IMR-90 (cell line): ENCODE results near the gene ELFN1.

Experiments used
- CEBPB ChIP-seq: IDR thresholded peaks from 2 replicates; pipeline ENCODE4 v1.6.1; 2012; ENCODE audit warnings: low read depth, low read length, improper control_type of control experiment
- CTCF ChIP-seq: conservative IDR thresholded peaks from 2 replicates; pipeline ENCODE4 v1.5.1; 2012; ENCODE audit warnings: mild to moderate bottlenecking, low read depth, low read length, improper control_type of control experiment
- ELK1 ChIP-seq: fragments of 150-350 bp; IDR thresholded peaks from 2 replicates; pipeline ENCODE4 v1.6.1; 2016; ENCODE audit warnings: low read depth, mild to moderate bottlenecking, low read length, moderate library complexity, borderline replicate concordance
- MAZ ChIP-seq: IDR thresholded peaks from 2 replicates; pipeline ENCODE4 v1.6.1; 2012; ENCODE audit warnings: low read depth, mild to moderate bottlenecking, low read length, improper control_type of control experiment, moderate library complexity, borderline replicate concordance
- MXI1 ChIP-seq: IDR thresholded peaks from 2 replicates; pipeline ENCODE4 v1.6.1; 2012; ENCODE audit warnings: low read depth, mild to moderate bottlenecking, low read length, moderate library complexity, borderline replicate concordance
- NFE2L2 ChIP-seq: fragments of 150-350 bp; IDR thresholded peaks from 2 replicates; pipeline ENCODE4 v1.6.1; 2016; ENCODE audit warnings: low read depth, mild to moderate bottlenecking, low read length
- POLR2A ChIP-seq: IDR thresholded peaks from 2 replicates; pipeline ENCODE4 v1.6.1; 2012; ENCODE audit warnings: mild to moderate bottlenecking, low read depth, low read length
- RAD21 ChIP-seq: IDR thresholded peaks from 2 replicates; pipeline ENCODE4 v1.6.1; 2012; ENCODE audit warnings: low read length, improper control_type of control experiment
- RCOR1 ChIP-seq: IDR thresholded peaks from 2 replicates; pipeline ENCODE4 v1.6.1; 2012; ENCODE audit warnings: mild to moderate bottlenecking, low read length, improper control_type of control experiment; ENCODE audit not compliant: insufficient replicate concordance
- RFX5 ChIP-seq: IDR thresholded peaks from 2 replicates; pipeline ENCODE4 v1.8.0; 2012; ENCODE audit warnings: low read depth, mild to moderate bottlenecking, low read length, moderate library complexity
- SMC3 ChIP-seq: fragments of 150-350 bp; IDR thresholded peaks from 2 replicates; pipeline ENCODE4 v1.6.1; 2016; ENCODE audit warnings: low read depth, mild to moderate bottlenecking, antibody characterized with exemption, low read length, moderate library complexity
- TF ChIP-seq, protein P1 (sequence below): fragments of 150-350 bp; IDR thresholded peaks from 2 replicates; pipeline ENCODE4 v1.6.1; 2017; ENCODE audit warnings: mild to moderate bottlenecking, antibody characterized with exemption, low read length, low read depth

- TF ChIP-seq POLR2A = no peak
- TF ChIP-seq MXI1 = no peak
- TF ChIP-seq CTCF = no peak
- TF ChIP-seq CEBPB = no peak
- no peak for TF ChIP-seq RCOR1
- TF ChIP-seq, protein P1, sequence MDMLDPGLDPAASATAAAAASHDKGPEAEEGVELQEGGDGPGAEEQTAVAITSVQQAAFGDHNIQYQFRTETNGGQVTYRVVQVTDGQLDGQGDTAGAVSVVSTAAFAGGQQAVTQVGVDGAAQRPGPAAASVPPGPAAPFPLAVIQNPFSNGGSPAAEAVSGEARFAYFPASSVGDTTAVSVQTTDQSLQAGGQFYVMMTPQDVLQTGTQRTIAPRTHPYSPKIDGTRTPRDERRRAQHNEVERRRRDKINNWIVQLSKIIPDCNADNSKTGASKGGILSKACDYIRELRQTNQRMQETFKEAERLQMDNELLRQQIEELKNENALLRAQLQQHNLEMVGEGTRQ = no peak
- no peak for TF ChIP-seq RAD21
- no peak for TF ChIP-seq SMC3
- TF ChIP-seq MAZ = no peak
- TF ChIP-seq RFX5 = no peak
- TF ChIP-seq ELK1 = no peak
- TF ChIP-seq NFE2L2 = no peak
Measured at GRCh38 chr7:1717903-1718676, 48.0 kb downstream of the ELFN1 start.
